ENCODE results near the gene MYO5B.

DNA sequence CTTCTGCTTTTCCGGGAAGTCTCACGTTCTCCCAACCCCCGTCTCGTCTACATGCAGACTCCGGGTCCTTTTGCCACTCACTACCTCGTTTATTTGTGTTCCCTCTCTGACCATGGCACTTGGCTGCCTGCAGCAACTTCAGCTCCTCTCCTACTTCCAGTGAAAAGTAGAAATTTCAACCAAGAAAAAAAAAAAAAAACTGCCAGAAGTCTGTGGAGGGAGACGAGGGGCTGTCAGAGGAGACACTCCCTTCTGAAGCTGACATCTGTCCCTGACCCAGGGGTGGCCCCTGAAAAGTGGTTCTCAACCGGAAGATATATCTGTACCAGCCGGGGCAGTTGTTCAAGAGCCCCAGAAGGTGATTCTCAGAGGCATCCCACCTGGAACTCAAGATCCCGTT is 742 bp upstream of the MYO5B start:
- TF ChIP-seq, protein P1, sequence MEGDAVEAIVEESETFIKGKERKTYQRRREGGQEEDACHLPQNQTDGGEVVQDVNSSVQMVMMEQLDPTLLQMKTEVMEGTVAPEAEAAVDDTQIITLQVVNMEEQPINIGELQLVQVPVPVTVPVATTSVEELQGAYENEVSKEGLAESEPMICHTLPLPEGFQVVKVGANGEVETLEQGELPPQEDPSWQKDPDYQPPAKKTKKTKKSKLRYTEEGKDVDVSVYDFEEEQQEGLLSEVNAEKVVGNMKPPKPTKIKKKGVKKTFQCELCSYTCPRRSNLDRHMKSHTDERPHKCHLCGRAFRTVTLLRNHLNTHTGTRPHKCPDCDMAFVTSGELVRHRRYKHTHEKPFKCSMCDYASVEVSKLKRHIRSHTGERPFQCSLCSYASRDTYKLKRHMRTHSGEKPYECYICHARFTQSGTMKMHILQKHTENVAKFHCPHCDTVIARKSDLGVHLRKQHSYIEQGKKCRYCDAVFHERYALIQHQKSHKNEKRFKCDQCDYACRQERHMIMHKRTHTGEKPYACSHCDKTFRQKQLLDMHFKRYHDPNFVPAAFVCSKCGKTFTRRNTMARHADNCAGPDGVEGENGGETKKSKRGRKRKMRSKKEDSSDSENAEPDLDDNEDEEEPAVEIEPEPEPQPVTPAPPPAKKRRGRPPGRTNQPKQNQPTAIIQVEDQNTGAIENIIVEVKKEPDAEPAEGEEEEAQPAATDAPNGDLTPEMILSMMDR (IDR thresholded peaks at IDR 0.05): no peak
- no peak for TF ChIP-seq POLR2A (IDR thresholded peaks at IDR 0.05)
- no peak for TF ChIP-seq EP300 (IDR thresholded peaks at IDR 0.05)
